Measurements from ENCODE around the gene RRP15.
A peak's percentile ranks its signal among the peaks of the same experiment; 100 is the strongest.

Gene RRP15

DNA sequence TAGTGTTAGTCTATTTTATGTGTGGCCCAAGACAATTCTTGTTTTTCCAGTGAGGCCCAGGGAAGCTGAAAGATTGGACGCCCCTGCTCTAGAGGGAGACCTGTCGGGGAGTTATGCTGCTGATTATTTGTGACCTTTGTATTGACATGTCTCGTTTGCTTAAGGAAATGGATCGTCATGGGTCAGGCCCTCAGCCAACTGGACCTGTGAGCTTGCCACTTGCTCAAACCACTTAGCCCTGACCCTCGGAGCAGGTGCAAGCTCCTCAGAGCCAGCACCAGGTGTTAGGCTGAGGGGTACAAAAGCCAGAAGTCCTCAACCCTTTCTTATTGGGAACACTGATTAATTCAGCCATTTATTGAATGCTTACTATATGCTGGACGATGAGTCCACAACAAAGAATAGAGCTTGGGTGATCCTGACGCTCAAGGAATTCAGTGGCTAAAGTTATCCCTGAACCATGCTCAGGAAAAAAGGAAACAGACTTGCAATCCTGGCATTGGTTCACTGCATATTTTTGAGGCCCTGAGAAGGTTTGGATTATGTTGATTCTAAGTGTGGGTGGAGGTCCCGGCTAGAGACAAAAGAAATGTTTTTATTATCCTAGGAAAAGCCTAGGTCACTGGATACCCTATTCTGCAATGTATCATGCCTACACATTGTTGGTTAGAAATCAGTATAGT is 79.1 kb downstream of the RRP15 start:
- no peaks in the 10 kb centered on the region for H3K36me3 Mint-ChIP-seq (ENCODE audit: insufficient read depth)
- no peak overlapping the region for H3K27ac Mint-ChIP-seq
- no peak overlapping the region for H3K4me3 Mint-ChIP-seq
- ATAC-seq (replicated peaks) (no peak), DNase-seq (no peak)
- H3K9me3 Mint-ChIP-seq, result no peaks in the 10 kb centered on the region
- H3K4me1 Mint-ChIP-seq (ENCODE audit: low read depth in 2 of 2), result no peaks in the 10 kb centered on the region
- no peaks in the 10 kb centered on the region for H3K27me3 Mint-ChIP-seq

GRCh38 chr1:218365226-218365999 is 80.3 kb downstream of the RRP15 start:
- Mint-ChIP-seq H3K4me1 (ENCODE audit: low read depth in 2 of 2) (no peaks in the 10 kb centered on the region), H3K27me3 (peaks cover 0 to 3% of the 10 kb centered on the region in 2 donors)

GRCh38 chr1:218366322-218367052 is 81.4 kb downstream of the RRP15 start:
- no peak for DNase-seq
- ATAC-seq (replicated peaks), result no peak
- no peak overlapping the region for H3K27ac Mint-ChIP-seq
- H3K4me1 Mint-ChIP-seq (ENCODE audit: low read depth in 2 of 2), result no peaks in the 10 kb centered on the region
- no peaks in the 10 kb centered on the region for H3K36me3 Mint-ChIP-seq (ENCODE audit: insufficient read depth)
- no peak overlapping the region for H3K4me3 Mint-ChIP-seq
- peaks cover 0 to 8% of the 10 kb centered on the region in 2 donors for H3K27me3 Mint-ChIP-seq
- H3K9me3 Mint-ChIP-seq, result no peaks in the 10 kb centered on the region

More at GRCh38 chr1:218365226-218365999, 80.3 kb downstream of the RRP15 start:
- DNase-seq (no peak), ATAC-seq (replicated peaks) (no peak)
- no peaks in the 10 kb centered on the region for H3K36me3 Mint-ChIP-seq (ENCODE audit: insufficient read depth)
- H3K9me3 Mint-ChIP-seq, result no peaks in the 10 kb centered on the region
- H3K4me3 Mint-ChIP-seq, result no peak overlapping the region
- no peak overlapping the region for H3K27ac Mint-ChIP-seq

DNA sequence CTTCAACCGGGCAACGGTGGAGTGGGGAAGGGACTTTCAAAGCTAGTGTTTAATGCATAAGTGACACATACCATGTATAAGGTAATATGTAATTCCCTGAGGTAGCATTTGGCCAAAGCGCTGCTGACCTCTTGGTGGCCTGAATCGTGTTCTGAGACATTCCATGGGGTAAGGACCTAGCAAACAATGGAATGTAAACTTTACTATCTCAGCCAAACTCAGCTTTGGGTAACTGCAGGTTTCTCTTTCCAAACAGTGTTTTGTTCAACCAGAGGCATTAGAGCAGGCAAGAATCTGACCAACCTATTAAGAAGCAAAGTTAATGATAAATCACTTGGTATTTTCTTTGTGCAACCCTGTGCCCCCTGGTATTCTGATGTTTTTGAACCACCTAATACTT is 82.0 kb downstream of the RRP15 start:
- Mint-ChIP-seq H3K9me3 (no peaks in the 10 kb centered on the region), H3K4me3 (no peak overlapping the region), H3K27ac (no peak overlapping the region), H3K36me3 (ENCODE audit: insufficient read depth) (no peaks in the 10 kb centered on the region), H3K4me1 (ENCODE audit: low read depth in 2 of 2) (no peaks in the 10 kb centered on the region), H3K27me3 (peaks cover 5 to 12% of the 10 kb centered on the region in 2 donors)
- no peak for ATAC-seq (replicated peaks)
- DNase-seq, result no peak

GRCh38 chr1:218368686-218369085 is 83.6 kb downstream of the RRP15 start:
- no peak for ATAC-seq (replicated peaks)
- H3K9me3 Mint-ChIP-seq, result no peaks in the 10 kb centered on the region
- H3K4me1 Mint-ChIP-seq (ENCODE audit: low read depth in 2 of 2), result no peaks in the 10 kb centered on the region
- no peak overlapping the region for H3K27ac Mint-ChIP-seq
- no peak for DNase-seq
- peaks cover 10 to 22% of the 10 kb centered on the region in 2 donors for H3K27me3 Mint-ChIP-seq
- no peak overlapping the region for H3K4me3 Mint-ChIP-seq
- no peaks in the 10 kb centered on the region for H3K36me3 Mint-ChIP-seq (ENCODE audit: insufficient read depth)

DNA sequence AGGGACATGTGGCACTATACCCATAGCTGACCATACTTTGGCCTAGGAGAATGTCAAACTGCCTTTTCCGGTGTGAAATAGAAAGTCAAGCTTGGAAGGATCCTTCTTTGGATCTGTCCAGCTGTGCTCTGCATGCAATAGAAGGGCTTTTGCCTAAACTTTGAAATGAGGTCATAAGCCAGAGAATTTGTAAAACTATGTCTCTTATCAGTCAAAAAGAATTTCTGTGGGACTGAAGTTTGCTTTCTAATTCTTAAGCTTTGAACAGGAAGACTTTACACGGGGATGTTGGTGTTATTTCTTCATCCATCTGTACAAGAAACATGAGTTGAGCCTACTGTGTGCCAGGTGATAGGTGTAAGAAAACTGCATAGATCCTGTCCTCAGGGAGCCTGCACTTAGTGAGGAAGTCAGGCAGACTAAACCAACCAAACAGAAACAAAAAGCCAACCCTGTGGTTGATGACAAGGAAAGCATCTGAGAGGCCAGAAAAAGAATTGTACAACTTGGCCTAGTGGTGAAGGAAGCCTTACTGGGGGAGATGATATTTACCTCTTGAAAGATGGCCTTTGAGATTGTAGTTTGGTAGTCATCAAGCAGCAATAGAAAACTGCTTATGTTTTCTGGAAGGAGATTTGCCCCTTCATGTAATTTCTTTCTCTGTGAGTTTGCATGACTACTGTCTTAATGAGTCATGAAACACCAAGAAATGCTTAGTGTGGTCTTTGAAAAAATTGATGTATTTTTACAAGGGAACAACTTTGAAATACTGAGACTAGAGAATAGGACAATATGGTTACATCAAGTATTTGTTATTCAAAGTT is 84.8 kb downstream of the RRP15 start:
- Mint-ChIP-seq H3K27ac (no peak overlapping the region), H3K36me3 (ENCODE audit: insufficient read depth) (no peaks in the 10 kb centered on the region), H3K4me3 (no peak overlapping the region), H3K4me1 (ENCODE audit: low read depth in 2 of 2) (no peaks in the 10 kb centered on the region), H3K27me3 (peaks cover 22 to 34% of the 10 kb centered on the region in 2 donors), H3K9me3 (no peaks in the 10 kb centered on the region)
- ATAC-seq (replicated peaks) (no peak), DNase-seq (no peak)

GRCh38 chr1:218371927-218372672 is 87.0 kb downstream of the RRP15 start:
- DNase-seq (no peak), ATAC-seq (replicated peaks) (no peak)
- peaks cover 34 to 44% of the 10 kb centered on the region in 2 donors for H3K27me3 Mint-ChIP-seq
- H3K4me1 Mint-ChIP-seq (ENCODE audit: low read depth in 2 of 2), result peaks cover 2 to 8% of the 10 kb centered on the region in 2 donors
- H3K27ac Mint-ChIP-seq, result no peak overlapping the region
- no peaks in the 10 kb centered on the region for H3K9me3 Mint-ChIP-seq
- peaks cover 2% of the 10 kb centered on the region for H3K36me3 Mint-ChIP-seq (ENCODE audit: insufficient read depth)
- H3K4me3 Mint-ChIP-seq, result no peak overlapping the region

DNA sequence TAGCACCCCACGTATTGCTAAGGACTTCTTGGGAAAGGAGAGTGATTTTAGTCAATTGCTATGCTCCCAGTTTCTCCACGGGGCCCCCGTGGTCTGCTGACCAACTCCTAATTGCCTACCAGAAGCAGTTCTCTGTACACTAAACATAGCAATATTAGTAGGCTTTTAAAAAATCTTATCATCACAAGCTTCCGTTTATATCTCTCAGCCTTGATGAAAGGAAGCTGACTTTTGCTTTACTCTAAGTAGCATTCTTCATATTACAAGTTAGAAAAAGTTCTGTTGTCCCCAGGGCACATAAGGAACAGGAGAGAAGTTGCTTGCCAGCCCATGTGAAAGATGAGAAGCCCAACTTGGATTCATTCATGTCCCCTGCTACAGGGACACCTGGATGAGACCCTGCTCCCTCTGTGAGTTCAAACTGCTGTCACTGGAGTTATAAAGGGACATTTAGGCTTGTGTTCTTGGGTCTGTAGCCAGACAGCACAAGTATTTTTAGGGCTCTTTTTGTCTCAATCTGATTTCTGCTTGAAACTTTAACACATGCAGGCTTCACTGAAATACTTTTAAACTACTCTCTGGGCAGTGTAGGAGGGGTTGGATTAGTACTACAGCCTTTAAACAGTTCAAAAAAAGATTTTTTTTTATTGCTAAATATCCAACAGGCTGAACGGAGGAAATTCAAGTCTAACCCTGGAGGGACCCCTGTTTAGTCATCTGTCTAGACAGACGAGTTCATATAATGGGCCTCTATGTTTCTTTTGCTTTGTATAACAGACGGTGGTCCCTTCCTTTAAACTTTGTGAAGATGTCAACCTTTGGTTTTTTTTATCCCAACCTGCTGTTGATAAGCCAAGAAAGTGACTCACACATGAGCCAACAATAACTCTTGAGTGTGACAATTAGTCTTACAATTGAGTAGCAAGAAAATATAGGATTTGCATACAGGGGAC is 89.6 kb downstream of the RRP15 start:
- peaks cover 8 to 14% of the 10 kb centered on the region in 2 donors for H3K4me1 Mint-ChIP-seq (ENCODE audit: low read depth in 2 of 2)
- peaks cover 38 to 53% of the 10 kb centered on the region in 2 donors for H3K27me3 Mint-ChIP-seq
- H3K4me3 Mint-ChIP-seq, result no peak overlapping the region
- DNase-seq, result no peak
- ATAC-seq (replicated peaks), result no peak
- H3K36me3 Mint-ChIP-seq (ENCODE audit: insufficient read depth), result peaks cover 6% of the 10 kb centered on the region
- no peaks in the 10 kb centered on the region for H3K9me3 Mint-ChIP-seq
- no peak overlapping the region for H3K27ac Mint-ChIP-seq

GRCh38 chr1:218376722-218377121 is 91.6 kb downstream of the RRP15 start:
- Mint-ChIP-seq H3K4me3 (no peak overlapping the region), H3K9me3 (no peaks in the 10 kb centered on the region), H3K27me3 (peaks cover 46 to 62% of the 10 kb centered on the region in 2 donors), H3K4me1 (ENCODE audit: low read depth in 2 of 2) (peaks cover 8 to 14% of the 10 kb centered on the region in 2 donors), H3K36me3 (ENCODE audit: insufficient read depth) (peaks cover 6% of the 10 kb centered on the region), H3K27ac (peak overlapping the region in 1 of 2 donors; percentile 57)
- ATAC-seq (replicated peaks), result no peak
- DNase-seq, result no peak

GRCh38 chr1:218377143-218377660 is 92.1 kb downstream of the RRP15 start:
- Mint-ChIP-seq H3K9me3 (no peaks in the 10 kb centered on the region), H3K36me3 (ENCODE audit: insufficient read depth) (peaks cover 6% of the 10 kb centered on the region), H3K4me3 (peak overlapping the region in 1 of 2 donors; percentile 25), H3K27ac (peak overlapping the region in 1 of 2 donors; percentile 57), H3K4me1 (ENCODE audit: low read depth in 2 of 2) (peaks cover 8 to 14% of the 10 kb centered on the region in 2 donors), H3K27me3 (peaks cover 41 to 62% of the 10 kb centered on the region in 2 donors)
- ATAC-seq (replicated peaks) (peak; percentile 95), DNase-seq (peak; percentile 4 to 8 (median 6))

DNA sequence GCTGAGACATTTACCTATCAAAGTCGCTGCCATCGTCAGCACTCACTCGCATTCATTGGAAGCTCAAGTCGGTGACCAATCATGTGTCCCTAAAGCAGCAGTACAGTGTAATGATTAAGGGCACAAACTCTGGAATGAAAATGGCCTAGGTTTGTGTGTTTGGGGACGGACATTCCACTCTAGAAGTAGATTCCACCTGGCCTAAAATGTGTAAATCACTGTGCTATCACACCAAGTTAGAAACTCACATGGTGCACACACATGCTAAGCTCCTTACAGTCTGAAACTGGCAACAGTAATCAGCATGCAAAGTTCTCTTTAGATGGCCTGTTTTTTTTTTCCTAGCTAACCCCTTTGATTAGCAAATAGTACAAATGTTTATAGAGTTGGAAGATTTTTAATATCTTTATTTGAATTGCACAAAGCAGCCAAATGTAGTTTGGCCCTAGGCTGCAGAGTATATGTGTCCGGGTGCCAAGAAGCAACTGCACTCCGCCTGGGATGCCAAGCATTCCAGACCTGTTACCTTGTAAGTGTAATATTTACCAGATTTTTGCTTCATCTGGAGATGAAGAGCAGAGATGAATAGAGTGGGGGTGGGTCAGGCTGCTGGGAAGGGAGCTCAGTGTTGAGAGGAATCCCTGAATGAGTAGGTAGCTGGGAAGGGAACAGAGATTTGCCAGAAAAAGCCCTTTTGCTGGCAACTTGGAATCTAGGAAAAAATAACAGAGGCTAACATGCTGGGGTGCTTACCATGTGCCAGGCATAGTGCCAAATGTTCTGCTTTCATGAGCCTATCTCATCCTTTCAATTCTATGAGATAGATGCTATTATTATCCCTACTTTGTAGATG is 95.3 kb downstream of the RRP15 start:
- H3K27ac Mint-ChIP-seq, result no peak overlapping the region
- peaks cover 6% of the 10 kb centered on the region for H3K36me3 Mint-ChIP-seq (ENCODE audit: insufficient read depth)
- DNase-seq (no peak), ATAC-seq (replicated peaks) (no peak)
- no peaks in the 10 kb centered on the region for H3K9me3 Mint-ChIP-seq
- H3K27me3 Mint-ChIP-seq, result peaks cover 37 to 62% of the 10 kb centered on the region in 2 donors
- H3K4me3 Mint-ChIP-seq, result no peak overlapping the region
- peaks cover 8 to 14% of the 10 kb centered on the region in 2 donors for H3K4me1 Mint-ChIP-seq (ENCODE audit: low read depth in 2 of 2)

Data from effector memory CD8-positive, alpha-beta T cell (primary cell).